Fibroblast of the aortic adventitia (primary cell): ENCODE measurements around the gene EFNA1. TPM values are rescaled to one million over a fixed set of nuclear protein-coding genes. Genes with fewer than 3 reads are reported as not detected.

Experiments
- DNase-seq: peaks from one replicate; pipeline ENCODE4 v3.0.0-alpha.2; 2010; ENCODE audit warnings: low read depth
- H3K4me3 ChIP-seq: 2 replicates; pipeline ENCODE4 v1.5.1; 2011; ENCODE audit warnings: low read depth, mild to moderate bottlenecking, control low read depth, low read length, moderate library complexity
- total RNA-seq: library from RNA; depleted of rRNA; stranded (reverse); fragments of >200 nt; gene quantifications from 2 replicates; pipeline ENCODE4 v1.2.3, GENCODE V29; 2012; ENCODE audit warnings: low replicate concordance
- TF ChIP-seq, protein P1 (sequence below): IDR thresholded peaks from 2 replicates; pipeline ENCODE4 v1.5.1; 2011; ENCODE audit warnings: mild to moderate bottlenecking, low read length, control low read depth, inconsistent platforms; ENCODE audit not compliant: insufficient read depth

EFNA1 gene
- total RNA-seq, 1 donor = 0.54 TPM

DNA sequence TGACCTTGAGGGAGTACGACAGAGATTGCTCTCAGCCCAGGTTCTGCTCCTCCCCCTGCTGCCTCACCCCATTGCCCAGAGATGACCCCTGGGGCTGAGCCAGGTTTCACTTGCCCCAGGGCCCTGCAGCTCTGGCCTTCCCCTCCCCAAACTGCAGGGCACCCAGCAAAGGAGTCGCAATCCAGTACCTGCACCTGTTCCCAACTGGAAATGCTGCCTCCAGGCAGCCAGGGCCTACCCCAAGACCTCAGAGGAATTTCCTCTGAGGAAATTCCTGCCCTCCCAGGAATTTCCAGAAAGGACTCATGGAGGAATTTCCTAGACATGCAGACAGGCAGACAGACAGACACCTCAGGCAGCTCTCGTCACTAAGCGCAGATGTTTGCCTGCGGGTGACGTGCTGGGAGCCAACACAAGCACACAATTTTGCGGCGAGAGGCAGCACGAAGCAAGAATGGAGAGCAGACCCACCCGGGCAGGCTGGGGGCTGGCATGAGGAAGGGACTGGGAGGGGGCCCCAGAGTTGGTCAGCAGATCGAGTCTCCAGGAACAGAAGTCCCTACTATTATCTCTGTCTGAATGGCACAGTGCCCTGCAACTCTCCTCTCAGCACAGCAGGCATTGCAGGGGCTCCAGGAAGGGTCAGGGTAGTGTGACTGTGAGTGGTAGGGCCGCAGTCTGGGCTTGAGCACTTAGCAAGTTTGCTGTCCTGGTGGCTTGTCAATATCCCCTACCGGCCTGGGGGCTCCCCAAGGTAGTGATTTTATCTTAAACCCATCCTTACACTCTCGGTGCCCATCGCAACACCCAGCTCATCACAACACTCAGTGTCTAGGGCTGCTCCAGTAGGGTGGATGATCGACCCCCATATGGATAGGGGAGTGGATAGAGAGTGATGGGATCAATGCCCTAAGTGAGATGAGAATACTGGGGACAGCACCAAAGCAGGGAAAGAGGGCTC lies 2.9 kb upstream of the EFNA1 start:
- H3K4me3 ChIP-seq = no peak overlapping the region
- no peak for DNase-seq
- TF ChIP-seq, protein P1, sequence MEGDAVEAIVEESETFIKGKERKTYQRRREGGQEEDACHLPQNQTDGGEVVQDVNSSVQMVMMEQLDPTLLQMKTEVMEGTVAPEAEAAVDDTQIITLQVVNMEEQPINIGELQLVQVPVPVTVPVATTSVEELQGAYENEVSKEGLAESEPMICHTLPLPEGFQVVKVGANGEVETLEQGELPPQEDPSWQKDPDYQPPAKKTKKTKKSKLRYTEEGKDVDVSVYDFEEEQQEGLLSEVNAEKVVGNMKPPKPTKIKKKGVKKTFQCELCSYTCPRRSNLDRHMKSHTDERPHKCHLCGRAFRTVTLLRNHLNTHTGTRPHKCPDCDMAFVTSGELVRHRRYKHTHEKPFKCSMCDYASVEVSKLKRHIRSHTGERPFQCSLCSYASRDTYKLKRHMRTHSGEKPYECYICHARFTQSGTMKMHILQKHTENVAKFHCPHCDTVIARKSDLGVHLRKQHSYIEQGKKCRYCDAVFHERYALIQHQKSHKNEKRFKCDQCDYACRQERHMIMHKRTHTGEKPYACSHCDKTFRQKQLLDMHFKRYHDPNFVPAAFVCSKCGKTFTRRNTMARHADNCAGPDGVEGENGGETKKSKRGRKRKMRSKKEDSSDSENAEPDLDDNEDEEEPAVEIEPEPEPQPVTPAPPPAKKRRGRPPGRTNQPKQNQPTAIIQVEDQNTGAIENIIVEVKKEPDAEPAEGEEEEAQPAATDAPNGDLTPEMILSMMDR = no peak

DNA sequence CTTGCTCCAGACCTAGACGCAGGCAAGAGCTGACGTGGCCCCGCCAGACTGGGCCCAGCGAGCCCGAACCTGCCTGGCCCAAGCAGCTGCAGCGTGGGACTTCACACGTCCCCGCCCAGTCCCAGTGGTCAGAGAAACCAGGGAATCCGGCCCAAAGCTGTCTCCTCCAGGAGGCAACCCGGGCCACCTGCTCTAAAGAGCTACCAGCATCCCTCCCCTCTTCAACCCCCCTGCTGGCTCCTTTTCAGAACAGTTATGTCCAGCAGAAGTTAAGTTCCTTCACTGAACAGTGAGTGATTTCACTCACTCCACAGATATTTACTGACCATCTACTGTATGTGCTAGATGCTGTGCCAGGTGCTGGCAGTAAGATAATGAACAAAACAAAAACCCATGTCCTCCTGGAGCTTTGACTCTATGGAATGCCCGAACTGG lies 2.1 kb upstream of the EFNA1 start:
- no peak for DNase-seq
- no peak overlapping the region for H3K4me3 ChIP-seq
- TF ChIP-seq, protein P1 = no peak

GRCh38 chr1:155125946-155126555 lies 1.6 kb upstream of the EFNA1 start:
- no peak overlapping the region for H3K4me3 ChIP-seq
- TF ChIP-seq, protein P1 = no peak
- DNase-seq = peak; percentile 13

DNA sequence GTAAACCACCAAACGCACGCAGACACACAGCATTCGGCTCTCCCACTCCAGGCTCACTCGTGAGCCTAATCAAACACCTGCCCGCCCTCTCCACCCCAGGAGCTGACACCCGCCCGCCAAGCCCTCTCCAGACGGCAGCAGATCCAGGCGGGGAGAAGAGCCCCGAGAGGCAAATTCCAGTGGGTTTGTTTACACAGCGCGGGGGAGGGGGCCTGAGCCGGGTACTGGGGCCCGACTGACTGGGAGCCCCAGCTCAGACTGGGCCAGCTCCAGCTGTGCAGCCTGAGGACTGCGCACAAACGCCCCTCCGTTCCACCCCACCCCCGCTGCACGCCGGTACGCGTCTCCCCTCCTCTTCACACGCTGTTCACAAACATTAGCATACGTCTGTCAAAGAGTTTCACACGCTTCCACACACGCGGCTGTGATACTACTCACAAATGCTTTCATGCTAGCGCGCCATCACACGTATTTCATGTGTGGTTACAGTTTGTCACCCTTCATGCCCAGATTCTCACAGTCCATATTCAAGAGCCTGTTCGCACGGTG lies 1.0 kb upstream of the EFNA1 start:
- TF ChIP-seq, protein P1 = no peak
- H3K4me3 ChIP-seq = no peak overlapping the region

DNA sequence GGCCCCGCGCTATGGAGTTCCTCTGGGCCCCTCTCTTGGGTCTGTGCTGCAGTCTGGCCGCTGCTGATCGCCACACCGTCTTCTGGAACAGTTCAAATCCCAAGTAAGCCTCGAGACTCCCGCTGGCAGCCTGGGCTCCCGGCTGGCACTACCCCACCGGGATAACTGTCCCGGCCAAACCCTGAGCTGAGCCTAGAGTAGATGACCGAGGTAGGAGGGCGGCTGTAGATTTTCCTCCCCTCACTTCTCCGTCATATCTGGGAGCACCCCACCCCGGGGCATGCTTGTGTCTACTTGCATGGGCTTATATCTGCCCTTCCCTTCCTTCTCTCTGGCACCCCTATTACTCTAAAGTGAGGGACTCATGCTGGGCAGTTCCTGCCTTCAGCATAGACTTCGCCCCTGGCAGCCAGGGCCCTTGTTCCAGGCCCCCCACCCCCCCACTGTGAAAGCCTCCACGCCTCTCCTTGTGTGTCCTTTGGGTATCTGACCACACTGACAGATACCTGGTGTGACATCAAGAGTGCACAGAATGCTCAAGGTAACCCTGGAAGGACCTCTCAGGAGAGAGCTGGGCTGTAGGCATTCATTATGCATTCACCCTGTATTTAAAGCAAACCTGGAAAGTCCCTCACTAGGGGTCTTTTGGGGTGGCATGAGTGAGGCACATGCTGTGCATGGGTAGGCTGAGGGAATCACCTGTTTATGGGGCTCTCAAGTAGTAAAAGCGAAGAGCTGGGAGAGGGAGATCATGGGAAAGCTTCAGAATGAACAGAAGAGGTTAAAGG lies 485 bp downstream of the EFNA1 start:
- TF ChIP-seq, protein P1 = no peak
- H3K4me3 ChIP-seq = peak overlapping the region; percentile 65
- DNase-seq = no peak

More for the DNA sequence above, 1.0 kb upstream of the EFNA1 start:
- peak; percentile 25 for DNase-seq

GRCh38 chr1:155128755-155129473 lies 1.2 kb downstream of the EFNA1 start:
- TF ChIP-seq, protein P1 = no peak
- DNase-seq = no peak

More at GRCh38 chr1:155128755-155129473, 1.2 kb downstream of the EFNA1 start:
- no peak overlapping the region for H3K4me3 ChIP-seq
